Astrocyte (in vitro differentiated cells and primary cell): ENCODE results near the gene NBPF10.
"Not testable (repeated sequence)": the region's sequence is repeated elsewhere in the genome, so short reads cannot be mapped to it uniquely, and the experiment has no call there.

Experiments used
- EZH2 ChIP-seq: IDR thresholded peaks from 2 replicates; pipeline ENCODE4 v1.6.1; 2012; ENCODE audit warnings: mild to moderate bottlenecking, low read length, inconsistent platforms; ENCODE audit not compliant: insufficient read depth
- TF ChIP-seq, protein P1 (sequence below): IDR thresholded peaks from 2 replicates; pipeline ENCODE4 v1.5.1; 2011; ENCODE audit warnings: low read depth, mild to moderate bottlenecking, inconsistent platforms, low read length, moderate library complexity; ENCODE audit not compliant: insufficient read depth

DNA sequence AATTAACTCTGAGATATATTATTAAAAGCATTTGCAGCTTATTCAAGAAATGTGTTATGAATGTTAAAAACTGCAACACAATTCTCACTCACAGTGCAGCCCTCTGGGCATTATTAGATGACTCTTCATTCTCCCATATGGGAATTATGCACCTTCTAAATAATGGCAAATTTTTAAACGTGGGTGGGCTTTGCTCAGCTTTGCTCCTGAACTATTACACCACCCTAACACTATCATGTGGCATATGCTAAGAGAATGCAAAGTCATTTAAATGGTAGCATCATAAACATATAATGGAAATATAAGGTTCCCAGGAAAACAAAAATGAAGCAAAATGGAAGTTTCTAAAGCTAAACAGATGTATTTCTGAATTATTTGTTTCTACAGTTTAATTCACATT is 22.7 kb upstream of the NBPF10 start:
- TF ChIP-seq, protein P1, sequence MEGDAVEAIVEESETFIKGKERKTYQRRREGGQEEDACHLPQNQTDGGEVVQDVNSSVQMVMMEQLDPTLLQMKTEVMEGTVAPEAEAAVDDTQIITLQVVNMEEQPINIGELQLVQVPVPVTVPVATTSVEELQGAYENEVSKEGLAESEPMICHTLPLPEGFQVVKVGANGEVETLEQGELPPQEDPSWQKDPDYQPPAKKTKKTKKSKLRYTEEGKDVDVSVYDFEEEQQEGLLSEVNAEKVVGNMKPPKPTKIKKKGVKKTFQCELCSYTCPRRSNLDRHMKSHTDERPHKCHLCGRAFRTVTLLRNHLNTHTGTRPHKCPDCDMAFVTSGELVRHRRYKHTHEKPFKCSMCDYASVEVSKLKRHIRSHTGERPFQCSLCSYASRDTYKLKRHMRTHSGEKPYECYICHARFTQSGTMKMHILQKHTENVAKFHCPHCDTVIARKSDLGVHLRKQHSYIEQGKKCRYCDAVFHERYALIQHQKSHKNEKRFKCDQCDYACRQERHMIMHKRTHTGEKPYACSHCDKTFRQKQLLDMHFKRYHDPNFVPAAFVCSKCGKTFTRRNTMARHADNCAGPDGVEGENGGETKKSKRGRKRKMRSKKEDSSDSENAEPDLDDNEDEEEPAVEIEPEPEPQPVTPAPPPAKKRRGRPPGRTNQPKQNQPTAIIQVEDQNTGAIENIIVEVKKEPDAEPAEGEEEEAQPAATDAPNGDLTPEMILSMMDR: not testable (repeated sequence)
- TF ChIP-seq EZH2: not testable (repeated sequence)
